ENCODE data around the gene IP6K3.

DNA sequence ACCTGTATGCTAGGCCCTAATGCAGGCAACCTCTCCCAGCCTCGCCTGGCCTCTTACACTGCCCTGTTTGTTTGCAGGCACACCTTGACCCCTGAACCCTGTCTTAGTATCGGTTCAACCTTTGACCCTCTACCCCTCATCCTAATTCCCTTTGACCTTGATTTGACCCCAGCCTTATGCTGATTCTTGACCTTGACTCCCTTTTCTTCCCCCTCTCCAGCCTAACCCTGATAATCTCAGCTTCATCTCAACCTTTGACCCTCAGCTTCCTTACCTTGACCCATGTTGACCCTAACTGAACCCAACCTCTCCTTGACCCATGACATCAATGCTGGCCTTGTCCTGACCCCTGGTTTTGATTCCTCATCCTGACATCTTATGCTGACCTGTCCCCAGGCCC is 69.0 kb downstream of the IP6K3 start:
- TF ChIP-seq YY1 (IDR thresholded peaks at IDR 0.05; ENCODE audit: insufficient read depth, insufficient read length) (no peak), SUZ12 (IDR thresholded peaks at IDR 0.05; ENCODE audit: extremely low read depth, insufficient read depth, insufficient read length) (no peak)
